ENCODE results near the gene DLGAP1.

- no peak for TF ChIP-seq CTCF (IDR thresholded peaks at IDR 0.05)
- TF ChIP-seq EP300 (IDR thresholded peaks at IDR 0.05) = no peak
- TF ChIP-seq POLR2A (IDR thresholded peaks at IDR 0.05) = no peak
These were observed 254.7 kb downstream of the DLGAP1 start for GRCh38 chr18:4200399-4200798.
